DOHH2 (cell line): ENCODE results near the gene HTR2C.

Experiments used
- H3F3A ChIP-seq: fragments of 200-600 bp; sonication (generic), shearing (Covaris generic); 2 replicates; pipeline ENCODE4 v1.6.0; 2016; ENCODE audit warnings: antibody characterized with exemption, mild to moderate bottlenecking; ENCODE audit not compliant: control insufficient read depth, insufficient read depth
- H3K27ac ChIP-seq: fragments of 200-600 bp; sonication (generic); 2 replicates; pipeline ENCODE4 v1.5.1; 2014; ENCODE audit warnings: low read depth, mild to moderate bottlenecking, low read length, moderate library complexity
- H3K27me3 ChIP-seq: fragments of 200-600 bp; sonication (generic); 2 replicates; pipeline ENCODE4 v1.6.1; 2014; ENCODE audit warnings: mild to moderate bottlenecking, low read length, mixed read lengths; ENCODE audit not compliant: control insufficient read depth
- H3K36me3 ChIP-seq: fragments of 200-600 bp; sonication (generic); 2 replicates; pipeline ENCODE4 v1.6.1; 2014; ENCODE audit warnings: mild to moderate bottlenecking, low read length, moderate library complexity, mixed read lengths; ENCODE audit not compliant: control insufficient read depth
- H3K4me1 ChIP-seq: fragments of 200-600 bp; sonication (generic); 2 replicates; pipeline ENCODE4 v1.6.1; 2014; ENCODE audit warnings: mild to moderate bottlenecking, low read length, mixed read lengths; ENCODE audit not compliant: control insufficient read depth
- H3K4me2 ChIP-seq: fragments of 200-600 bp; sonication (generic); 2 replicates; pipeline ENCODE4 v1.6.0; 2014; ENCODE audit warnings: mild to moderate bottlenecking, low read length, moderate library complexity
- H3K4me3 ChIP-seq: fragments of 200-600 bp; sonication (generic); 2 replicates; pipeline ENCODE4 v1.5.1; 2014; ENCODE audit warnings: mild to moderate bottlenecking, low read length, mixed read lengths
- H3K79me2 ChIP-seq: fragments of 200-600 bp; sonication (generic); 2 replicates; pipeline ENCODE4 v1.6.1; 2014; ENCODE audit warnings: mild to moderate bottlenecking, low read length, mixed read lengths; ENCODE audit not compliant: control insufficient read depth
- H3K9me2 ChIP-seq: fragments of 200-600 bp; sonication (generic); replicated peaks from 2 replicates; pipeline ENCODE4 v1.6.1; 2014; ENCODE audit warnings: mild to moderate bottlenecking, low read length, mixed read lengths; ENCODE audit not compliant: control insufficient read depth
- H3K9me3 ChIP-seq: fragments of 200-600 bp; sonication (generic); 2 replicates; pipeline ENCODE4 v1.6.1; 2014; ENCODE audit warnings: antibody characterized with exemption, low read length, mixed read lengths; ENCODE audit not compliant: control insufficient read depth, insufficient read depth
- H4K20me1 ChIP-seq: fragments of 200-600 bp; sonication (generic); 2 replicates; pipeline ENCODE4 v1.6.0; 2014; ENCODE audit warnings: low read depth, mild to moderate bottlenecking, antibody characterized with exemption, low read length, moderate library complexity; ENCODE audit not compliant: control insufficient read depth, insufficient read depth
- CTCF ChIP-seq: fragments of 200-600 bp; sonication (generic); IDR thresholded peaks from one replicate; pipeline ENCODE4 v1.5.1; 2014; ENCODE audit warnings: antibody characterized with exemption, mild to moderate bottlenecking, low read depth, low read length; ENCODE audit not compliant: poor library complexity, severe bottlenecking
- EZH2phosphoT487 ChIP-seq: fragments of 200-600 bp; sonication (generic); IDR thresholded peaks from 2 replicates; pipeline ENCODE4 v1.6.1; 2017; ENCODE audit warnings: borderline replicate concordance, mild to moderate bottlenecking, antibody characterized with exemption, low read length, moderate library complexity, mixed read lengths

HTR2C gene

GRCh38 chrX:114619874-114620273, 36.0 kb downstream of the HTR2C start:
- no peaks in the 10 kb centered on the region for H3F3A ChIP-seq
- H3K9me3 ChIP-seq: no peaks in the 10 kb centered on the region
- no peak overlapping the region for H3K4me2 ChIP-seq
- TF ChIP-seq EZH2phosphoT487 (no peak), CTCF (no peak)
- H3K27ac ChIP-seq: no peak overlapping the region
- H3K9me2 ChIP-seq: no peaks in the 10 kb centered on the region
- no peaks in the 10 kb centered on the region for H3K36me3 ChIP-seq
- no peaks in the 10 kb centered on the region for H3K79me2 ChIP-seq
- no peaks in the 10 kb centered on the region for H3K27me3 ChIP-seq
- no peaks in the 10 kb centered on the region for H4K20me1 ChIP-seq
- H3K4me1 ChIP-seq: no peaks in the 10 kb centered on the region
- no peak overlapping the region for H3K4me3 ChIP-seq

- Histone ChIP-seq H3K4me1 (no peaks in the 10 kb centered on the region), H3K4me2 (no peak overlapping the region), H3F3A (no peaks in the 10 kb centered on the region), H3K9me2 (no peaks in the 10 kb centered on the region), H3K79me2 (no peaks in the 10 kb centered on the region), H3K36me3 (no peaks in the 10 kb centered on the region), H3K27me3 (no peaks in the 10 kb centered on the region), H4K20me1 (no peaks in the 10 kb centered on the region), H3K9me3 (no peaks in the 10 kb centered on the region), H3K4me3 (no peak overlapping the region), H3K27ac (no peak overlapping the region)
- peak; percentile 20 for TF ChIP-seq CTCF
- TF ChIP-seq EZH2phosphoT487: no peak
Measured at GRCh38 chrX:114626323-114626722, 42.4 kb downstream of the HTR2C start.

GRCh38 chrX:114635986-114636385, 52.1 kb downstream of the HTR2C start:
- no peaks in the 10 kb centered on the region for H3K36me3 ChIP-seq
- H3K79me2 ChIP-seq: no peaks in the 10 kb centered on the region
- H3F3A ChIP-seq: no peaks in the 10 kb centered on the region
- TF ChIP-seq EZH2phosphoT487 (no peak), CTCF (no peak)
- H4K20me1 ChIP-seq: no peaks in the 10 kb centered on the region
- no peaks in the 10 kb centered on the region for H3K9me2 ChIP-seq
- H3K9me3 ChIP-seq: no peaks in the 10 kb centered on the region
- no peak overlapping the region for H3K27ac ChIP-seq
- no peaks in the 10 kb centered on the region for H3K27me3 ChIP-seq
- H3K4me1 ChIP-seq: no peaks in the 10 kb centered on the region
- H3K4me2 ChIP-seq: no peak overlapping the region
- H3K4me3 ChIP-seq: no peak overlapping the region

GRCh38 chrX:114650351-114650750, 66.5 kb downstream of the HTR2C start:
- no peak for TF ChIP-seq CTCF
- no peak for TF ChIP-seq EZH2phosphoT487
- Histone ChIP-seq H3K79me2 (no peaks in the 10 kb centered on the region), H3F3A (no peaks in the 10 kb centered on the region), H3K4me2 (no peak overlapping the region), H3K9me2 (no peaks in the 10 kb centered on the region), H3K27me3 (no peaks in the 10 kb centered on the region), H3K4me1 (no peaks in the 10 kb centered on the region), H3K36me3 (no peaks in the 10 kb centered on the region), H4K20me1 (no peaks in the 10 kb centered on the region), H3K27ac (no peak overlapping the region), H3K4me3 (no peak overlapping the region), H3K9me3 (no peaks in the 10 kb centered on the region)
